Type B pancreatic cell (in vitro differentiated cells): ENCODE measurements around the gene PTBP3. TPM values are rescaled to one million over a fixed set of nuclear protein-coding genes. Genes with fewer than 3 reads are reported as not detected.

Experiments used
- DNase-seq: peaks from one replicate; pipeline ENCODE4 v3.0.0; 2021; ENCODE audit warnings: mixed read lengths; ENCODE audit not compliant: unreplicated experiment; ENCODE audit errors: extremely low spot score
- H3K27ac Mint-ChIP-seq: 2 replicates; pipeline ENCODE4 v1.8.0; 2021; ENCODE audit warnings: mild to moderate bottlenecking, mixed read lengths
- H3K27me3 Mint-ChIP-seq: 2 replicates; pipeline ENCODE4 v1.8.0; 2021; ENCODE audit warnings: mixed read lengths
- H3K36me3 Mint-ChIP-seq: 2 replicates; pipeline ENCODE4 v1.8.0; 2021; ENCODE audit warnings: mixed read lengths
- H3K4me1 Mint-ChIP-seq: one replicate; pipeline ENCODE4 v1.8.0; 2021; ENCODE audit warnings: mixed read lengths; ENCODE audit not compliant: unreplicated experiment
- H3K4me3 Mint-ChIP-seq: 2 replicates; pipeline ENCODE4 v1.8.0; 2021; ENCODE audit warnings: mild to moderate bottlenecking, mixed read lengths
- H3K9me3 Mint-ChIP-seq: 2 replicates; pipeline ENCODE4 v1.8.0; 2021; ENCODE audit warnings: mixed read lengths
- CTCF ChIP-seq: fragments of 200-600 bp; sonication (generic); conservative IDR thresholded peaks from 2 replicates; pipeline ENCODE4 v1.5.0; 2021; ENCODE audit warnings: antibody characterized with exemption, mild to moderate bottlenecking
- total RNA-seq: library from RNA; stranded (reverse); gene quantifications from 2 replicates; pipeline ENCODE4 v1.2.1, GENCODE V29; 2021; ENCODE audit warnings: low replicate concordance

PTBP3 gene
- total RNA-seq, 1 donor from 2014 or later: 78.6 TPM

- TF ChIP-seq CTCF: no peak
- H3K9me3 Mint-ChIP-seq: peaks cover 14% of the 10 kb centered on the region
- no peaks in the 10 kb centered on the region for H3K27me3 Mint-ChIP-seq
- peaks cover 28% of the 10 kb centered on the region for H3K36me3 Mint-ChIP-seq
- H3K27ac Mint-ChIP-seq: peak overlapping the region; percentile 99
- H3K4me3 Mint-ChIP-seq: peak overlapping the region; percentile 81
- no peak for DNase-seq
- peaks cover 28% of the 10 kb centered on the region for H3K4me1 Mint-ChIP-seq
These were observed 8.3 kb downstream of the PTBP3 start for GRCh38 chr9:112325127-112325526.

GRCh38 chr9:112323378-112323854, 10.0 kb downstream of the PTBP3 start:
- no peaks in the 10 kb centered on the region for H3K27me3 Mint-ChIP-seq
- H3K4me1 Mint-ChIP-seq: peaks cover 24% of the 10 kb centered on the region
- DNase-seq: no peak
- peak overlapping the region; percentile 59 for H3K27ac Mint-ChIP-seq
- H3K9me3 Mint-ChIP-seq: peaks cover 14% of the 10 kb centered on the region
- no peak overlapping the region for H3K4me3 Mint-ChIP-seq
- no peak for TF ChIP-seq CTCF
- peaks cover 28% of the 10 kb centered on the region for H3K36me3 Mint-ChIP-seq

GRCh38 chr9:112322701-112323377, 10.6 kb downstream of the PTBP3 start:
- no peak for TF ChIP-seq CTCF
- no peaks in the 10 kb centered on the region for H3K27me3 Mint-ChIP-seq
- H3K4me1 Mint-ChIP-seq: peaks cover 19% of the 10 kb centered on the region
- H3K36me3 Mint-ChIP-seq: peaks cover 30% of the 10 kb centered on the region
- peak overlapping the region; percentile 74 for H3K27ac Mint-ChIP-seq
- DNase-seq: no peak
- peak overlapping the region; percentile 27 for H3K4me3 Mint-ChIP-seq
- peaks cover 14% of the 10 kb centered on the region for H3K9me3 Mint-ChIP-seq

- no peak for DNase-seq
- no peak for TF ChIP-seq CTCF
- Mint-ChIP-seq H3K36me3 (peaks cover 19% of the 10 kb centered on the region), H3K9me3 (peaks cover 7% of the 10 kb centered on the region), H3K27ac (peak overlapping the region; percentile 41), H3K4me3 (no peak overlapping the region), H3K27me3 (no peaks in the 10 kb centered on the region), H3K4me1 (peaks cover 8% of the 10 kb centered on the region)
These were observed 17.0 kb downstream of the PTBP3 start for GRCh38 chr9:112316258-112316943.

GRCh38 chr9:112315331-112316257, 17.8 kb downstream of the PTBP3 start:
- Mint-ChIP-seq H3K36me3 (peaks cover 22% of the 10 kb centered on the region), H3K4me3 (no peak overlapping the region), H3K9me3 (peaks cover 7% of the 10 kb centered on the region), H3K27ac (peak overlapping the region; percentile 41), H3K4me1 (peaks cover 12% of the 10 kb centered on the region), H3K27me3 (no peaks in the 10 kb centered on the region)
- DNase-seq: no peak
- TF ChIP-seq CTCF: no peak
